Measurements from ENCODE around the gene THBS2. TPM values are rescaled to one million over a fixed set of nuclear protein-coding genes. Genes with fewer than 3 reads are reported as not detected.
A peak's percentile ranks its signal among the peaks of the same experiment; 100 is the strongest.

The THBS2 gene
- total and polyA plus RNA-seq, 2 of the 8 experiments (the other 6 are each of a cell fraction or from before 2014, with no cell fraction given): 11.0 to 22.5 TPM

GRCh38 chr6:169215201-169215681 is 38.4 kb downstream of the THBS2 start:
- H3K18ac ChIP-seq (ENCODE audit: extremely low read depth, low read length): no peak overlapping the region
- H2BK15ac ChIP-seq (ENCODE audit: low read length): no peak overlapping the region
- ChIA-PET CTCF (ENCODE audit: partially characterized antibody) (no interaction called here), POLR2A (ENCODE audit: partially characterized antibody) (interaction anchor here (1.2 to 1.4 kb wide), 2 partner anchors 12 to 15 kb away, joined by 3 to 5 read pairs; no protein-coding TSS in a partner anchor)
- H2BK20ac ChIP-seq (ENCODE audit: low read length): no peak overlapping the region
- 75% methylated on average over 12 of the region's 12 CpGs; no CpG with 5 or more reads in 1 of the 2 experiments for WGBS, 2 experiments (ENCODE audit: extremely low coverage in 1 of 2, insufficient coverage in 1 of 2, insufficient read length in 1 of 2, insufficient replicate concordance in 2 of 2, low coverage in 1 of 2, low lambda C conversion rate in 2 of 2, missing lambda C conversion rate in 1 of 2)
- no peak overlapping the region for H3K4me3 ChIP-seq (ENCODE audit: extremely low read depth in 1 of 4, insufficient read depth in 2 of 4, low read depth in 3 of 4, low read length in 4 of 4)
- no peak overlapping the region for H4K5ac ChIP-seq (ENCODE audit: insufficient read length, low read depth, low read length)
- H4K20me1 ChIP-seq (replicated peaks in 1 of 2; ENCODE audit: control insufficient read depth in 1 of 2, insufficient read depth in 2 of 2, low read length in 2 of 2): no peaks in the 10 kb centered on the region
- peaks cover 0 to 14% (median 2%) of the 10 kb centered on the region in 4 experiments; a peak in 4 of 8 replicates for H3K36me3 ChIP-seq (ENCODE audit: control insufficient read depth in 2 of 4, insufficient read depth in 4 of 4, low read length in 3 of 4)
- H3K9me3 ChIP-seq (ENCODE audit: insufficient read depth in 2 of 2, low read depth in 1 of 2, low read length in 1 of 2): no peaks in the 10 kb centered on the region
- H4K91ac ChIP-seq (replicated peaks; ENCODE audit: insufficient read length, low read length): no peak overlapping the region
- no peaks in the 10 kb centered on the region; a peak in 2 of 7 replicates for H3K4me1 ChIP-seq (replicated peaks in 1 of 4; ENCODE audit: control insufficient read depth in 3 of 4, insufficient read depth in 4 of 4, low read length in 3 of 4)
- no peak overlapping the region for H2AK5ac ChIP-seq (ENCODE audit: low read depth, low read length)
- H3K23me2 ChIP-seq (ENCODE audit: low read depth, low read length): peaks cover 15% of the 10 kb centered on the region; the same call in 1 of the 2 replicates
- H3K56ac ChIP-seq (replicated peaks; ENCODE audit: insufficient read length, low read depth, low read length): no peak overlapping the region
- no peak for DNase-seq (ENCODE audit: low read depth in 1 of 2, low spot score in 2 of 2)
- no peak overlapping the region for H2BK120ac ChIP-seq (replicated peaks; ENCODE audit: low read depth, low read length)
- H2BK5ac ChIP-seq (ENCODE audit: low read depth, low read length): no peak overlapping the region
- H3K79me2 ChIP-seq (ENCODE audit: control insufficient read depth in 1 of 2, insufficient read depth in 2 of 2, low read length in 2 of 2): no peaks in the 10 kb centered on the region
- no peak overlapping the region for H3K9ac ChIP-seq (replicated peaks in 1 of 4; ENCODE audit: extremely low read depth in 1 of 4, low read depth in 3 of 4, low read length in 3 of 4)
- no peak for TF ChIP-seq EP300 (IDR thresholded peaks at IDR 0.05; ENCODE audit: borderline replicate concordance in 1 of 2, low read depth in 2 of 2, low read length in 2 of 2)
- no peak for TF ChIP-seq ATF2 (IDR thresholded peaks at IDR 0.05; ENCODE audit: low read length)
- H3K23ac ChIP-seq (ENCODE audit: insufficient read length): no peak overlapping the region
- H4K8ac ChIP-seq (ENCODE audit: extremely low read depth, insufficient read depth, low read length): no peak overlapping the region
- H3K4me2 ChIP-seq (ENCODE audit: insufficient read depth in 1 of 2, low read depth in 2 of 2, low read length in 2 of 2): no peak overlapping the region
- no peak overlapping the region for H3K14ac ChIP-seq (ENCODE audit: insufficient read length)
- H3K4ac ChIP-seq (replicated peaks; ENCODE audit: insufficient read length, low read depth, low read length): no peak overlapping the region
- no peaks in the 10 kb centered on the region for H3K79me1 ChIP-seq (ENCODE audit: low read depth, low read length)
- no peak overlapping the region for H3K27ac ChIP-seq (ENCODE audit: low read depth, low read length)
- no peaks in the 10 kb centered on the region for H3K27me3 ChIP-seq (replicated peaks in 1 of 4; ENCODE audit: control insufficient read depth in 3 of 4, extremely low read depth in 1 of 4, insufficient read depth in 3 of 4, low read length in 3 of 4)
- no peak overlapping the region for H2BK12ac ChIP-seq (ENCODE audit: low read depth, low read length)
- FAIRE-seq: no peak
- H2AFZ ChIP-seq (ENCODE audit: low read length): peak overlapping the region; percentile 50; the same call in 1 of the 2 replicates

Data from H1 (cell line).